GM12892 (cell line): Measurements from ENCODE around the gene DUSP1.

Experiments used
- POLR2A ChIP-seq: IDR thresholded peaks from 2 replicates; pipeline ENCODE4 v1.6.1; 2011; ENCODE audit warnings: low read depth, low read length, control low read depth
- POLR2AphosphoS5 ChIP-seq: IDR thresholded peaks from 2 replicates; pipeline ENCODE4 v1.6.1; 2011; ENCODE audit warnings: low read depth, low read length, control low read depth
- TAF1 ChIP-seq: IDR thresholded peaks from 2 replicates; pipeline ENCODE4 v1.6.1; 2011; ENCODE audit warnings: low read depth, mild to moderate bottlenecking, control low read depth, low read length, borderline replicate concordance

DNA sequence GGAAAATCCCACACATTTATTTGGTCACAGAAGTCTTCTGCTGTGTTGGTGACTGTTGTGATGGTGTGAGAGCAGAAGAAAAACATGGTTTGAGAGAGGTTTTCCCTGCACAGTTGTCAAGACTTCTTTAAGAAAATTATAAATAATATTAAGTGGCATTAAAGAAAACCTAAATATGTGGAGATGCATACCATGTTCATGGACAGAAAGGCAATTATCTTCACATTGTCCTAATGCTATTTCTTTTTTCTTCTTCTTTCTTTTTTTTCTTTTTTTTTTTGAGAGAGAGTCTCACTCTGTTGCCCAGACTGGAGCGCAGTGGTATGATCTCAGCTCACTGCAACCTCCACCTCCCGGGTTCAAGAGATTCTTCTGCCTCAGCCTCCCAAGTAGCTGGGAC, 38.8 kb upstream of the DUSP1 start:
- TF ChIP-seq POLR2AphosphoS5 = no peak
- TF ChIP-seq TAF1 = no peak
- TF ChIP-seq POLR2A = no peak
